Right atrium auricular region (tissue), 2 donors: ENCODE results near the gene INVS. TPM values are rescaled to one million over a fixed set of nuclear protein-coding genes. Genes with fewer than 3 reads are reported as not detected.

ENCODE experiments used
- DNase-seq: peaks from one replicate; pipeline ENCODE4 v3.0.0-alpha.2; 2019; ENCODE audit warnings: low spot score
- H3K27ac ChIP-seq, 2 donors: fragments of 200-600 bp; sonication (generic); 1 replicate in 1 of 2; 2 replicates in 1 of 2; pipeline ENCODE4 v1.5.1; 2016 to 2019
- H3K27me3 ChIP-seq, 2 donors: fragments of 200-600 bp; sonication (generic); one replicate each; pipeline versions ENCODE4 v1.5.1 to v1.6.0; 2017 to 2019
- H3K36me3 ChIP-seq: fragments of 200-600 bp; sonication (generic); one replicate; pipeline ENCODE4 v1.5.1; 2016
- H3K4me1 ChIP-seq, 2 donors: fragments of 200-600 bp; sonication (generic); one replicate each; pipeline versions ENCODE4 v1.5.1 to v1.6.0; 2017 to 2019
- H3K4me3 ChIP-seq, 2 donors: fragments of 200-600 bp; sonication (generic); 1 replicate in 1 of 2; 2 replicates in 1 of 2; pipeline ENCODE4 v1.5.1; 2017 to 2019; ENCODE audit warnings: mild to moderate bottlenecking in 1 of 2, moderate library complexity in 1 of 2
- H3K9me3 ChIP-seq, 2 donors: fragments of 200-600 bp; sonication (generic); one replicate each; pipeline ENCODE4 v1.5.1; 2019
- CTCF ChIP-seq, 2 donors: fragments of 200-600 bp; sonication (generic); IDR thresholded peaks; one replicate each; pipeline ENCODE4 v1.5.1; 2019; ENCODE audit warnings: antibody characterized with exemption in 2 of 2
- total RNA-seq, 2 donors: library from RNA; depleted of rRNA; stranded (reverse); fragments of >200 nt; gene quantifications; one replicate each; pipeline ENCODE4 v1.1.0, GENCODE V29; 2016

Gene INVS
- total RNA-seq, 2 donors from 2014 or later = 7.8 to 10.1 TPM

GRCh38 chr9:100098046-100098886 is 777 bp upstream of the INVS start:
- Histone ChIP-seq H3K4me1 (peaks cover 0 to 32% of the 10 kb centered on the region in 2 donors), H3K36me3 (no peaks in the 10 kb centered on the region), H3K9me3 (no peaks in the 10 kb centered on the region), H3K27ac (peak overlapping the region; percentile 84 to 93), H3K27me3 (no peaks in the 10 kb centered on the region), H3K4me3 (peak overlapping the region; percentile 80 to 98)
- DNase-seq = no peak
- no peak for TF ChIP-seq CTCF (IDR thresholded peaks at IDR 0.05)

- no peak for DNase-seq
- Histone ChIP-seq H3K27ac (peak overlapping the region; percentile 88 to 93), H3K4me3 (peak overlapping the region; percentile 80 to 98), H3K9me3 (no peaks in the 10 kb centered on the region), H3K27me3 (no peaks in the 10 kb centered on the region), H3K36me3 (peaks cover 7% of the 10 kb centered on the region), H3K4me1 (peaks cover 0 to 29% of the 10 kb centered on the region in 2 donors)
- TF ChIP-seq CTCF (IDR thresholded peaks at IDR 0.05) = no peak
These were observed 639 bp downstream of the INVS start for GRCh38 chr9:100099722-100100042.

- peaks cover 12% of the 10 kb centered on the region for H3K36me3 ChIP-seq
- H3K4me1 ChIP-seq = peaks cover 0 to 29% of the 10 kb centered on the region in 2 donors
- no peaks in the 10 kb centered on the region for H3K9me3 ChIP-seq
- no peak for TF ChIP-seq CTCF (IDR thresholded peaks at IDR 0.05)
- H3K4me3 ChIP-seq = peak overlapping the region; percentile 80 to 98
- no peak for DNase-seq
- H3K27me3 ChIP-seq = no peaks in the 10 kb centered on the region
- H3K27ac ChIP-seq = peak overlapping the region; percentile 88 to 93
These were observed 1.2 kb downstream of the INVS start for GRCh38 chr9:100100146-100100667.

GRCh38 chr9:100101608-100102007 is 2.6 kb downstream of the INVS start:
- DNase-seq = no peak
- Histone ChIP-seq H3K27me3 (no peaks in the 10 kb centered on the region), H3K9me3 (no peaks in the 10 kb centered on the region), H3K4me1 (peaks cover 0 to 25% of the 10 kb centered on the region in 2 donors), H3K36me3 (peaks cover 26% of the 10 kb centered on the region), H3K27ac (no peak overlapping the region), H3K4me3 (no peak overlapping the region)
- no peak for TF ChIP-seq CTCF (IDR thresholded peaks at IDR 0.05)

- H3K4me3 ChIP-seq = no peak overlapping the region
- DNase-seq = no peak
- no peak for TF ChIP-seq CTCF (IDR thresholded peaks at IDR 0.05)
- H3K4me1 ChIP-seq = peaks cover 0 to 9% of the 10 kb centered on the region in 2 donors
- no peaks in the 10 kb centered on the region for H3K27me3 ChIP-seq
- no peak overlapping the region for H3K27ac ChIP-seq
- H3K9me3 ChIP-seq = no peaks in the 10 kb centered on the region
- peaks cover 31% of the 10 kb centered on the region for H3K36me3 ChIP-seq
These were observed 5.3 kb downstream of the INVS start for GRCh38 chr9:100104314-100104713.
